Measurements from ENCODE around the gene WDR74.
"Not testable (repeated sequence)": the region's sequence is repeated elsewhere in the genome, so short reads cannot be mapped to it uniquely, and the experiment has no call there.

The WDR74 gene

DNA sequence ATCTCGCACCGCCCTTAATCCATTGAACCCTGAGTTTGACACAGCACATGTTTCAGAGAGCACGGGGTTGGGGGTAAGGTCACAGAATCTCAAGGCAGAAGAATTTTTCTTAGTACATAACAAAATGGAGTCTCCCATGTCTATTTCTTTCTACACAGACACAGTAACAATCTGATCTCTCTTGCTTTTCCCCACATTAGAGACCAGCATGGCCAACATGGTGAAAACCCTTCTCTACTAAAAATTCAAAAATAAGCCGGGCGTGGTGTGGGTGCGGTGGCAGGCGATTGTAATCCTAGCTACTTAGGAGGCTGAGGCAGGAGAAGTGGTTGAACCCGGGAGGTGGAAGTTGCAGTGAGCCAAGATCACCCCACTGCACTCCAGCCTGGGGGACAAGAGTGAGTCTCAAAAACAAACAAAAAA is 19.9 kb upstream of the WDR74 start:
- not testable (repeated sequence) for DNase-seq

- DNase-seq: no peak
These were observed 18.8 kb upstream of the WDR74 start for GRCh38 chr11:62858201-62858600.

- no peak for DNase-seq
These were observed 18.2 kb upstream of the WDR74 start for GRCh38 chr11:62857541-62857982.

DNA sequence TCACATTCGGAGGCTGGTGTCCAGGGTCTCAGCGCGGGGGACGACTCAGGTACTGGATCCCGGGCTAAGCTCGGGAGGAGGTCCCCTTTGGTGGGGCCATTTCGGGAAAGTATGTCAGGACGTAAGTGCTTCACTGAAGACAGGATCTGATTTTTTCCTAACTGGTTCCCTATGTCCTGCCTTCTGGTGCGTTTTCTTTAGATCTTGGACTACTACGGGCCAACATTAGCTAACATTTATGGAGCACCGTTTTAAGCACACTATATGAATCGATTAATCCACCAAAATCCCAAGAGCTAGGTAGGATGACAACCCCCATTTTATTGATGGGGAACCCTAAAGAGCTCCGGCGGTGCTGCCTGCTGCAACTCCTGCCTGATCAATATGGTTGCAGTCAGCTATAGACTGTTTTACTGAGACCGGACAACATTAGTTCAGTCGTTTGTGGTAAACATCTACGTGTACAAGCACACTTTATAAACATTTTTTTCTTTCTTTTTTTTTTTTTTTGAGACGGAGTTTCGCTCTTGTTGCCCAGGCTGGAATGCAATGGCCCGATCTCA is 17.0 kb upstream of the WDR74 start:
- DNase-seq: peak in 1 of 2 donors; percentile 38

- peak; percentile 99 for DNase-seq
These were observed 16.4 kb upstream of the WDR74 start for GRCh38 chr11:62855571-62856332.

- DNase-seq: peak in 1 of 2 donors; percentile 30
These were observed 15.6 kb upstream of the WDR74 start for GRCh38 chr11:62854825-62855570.

DNA sequence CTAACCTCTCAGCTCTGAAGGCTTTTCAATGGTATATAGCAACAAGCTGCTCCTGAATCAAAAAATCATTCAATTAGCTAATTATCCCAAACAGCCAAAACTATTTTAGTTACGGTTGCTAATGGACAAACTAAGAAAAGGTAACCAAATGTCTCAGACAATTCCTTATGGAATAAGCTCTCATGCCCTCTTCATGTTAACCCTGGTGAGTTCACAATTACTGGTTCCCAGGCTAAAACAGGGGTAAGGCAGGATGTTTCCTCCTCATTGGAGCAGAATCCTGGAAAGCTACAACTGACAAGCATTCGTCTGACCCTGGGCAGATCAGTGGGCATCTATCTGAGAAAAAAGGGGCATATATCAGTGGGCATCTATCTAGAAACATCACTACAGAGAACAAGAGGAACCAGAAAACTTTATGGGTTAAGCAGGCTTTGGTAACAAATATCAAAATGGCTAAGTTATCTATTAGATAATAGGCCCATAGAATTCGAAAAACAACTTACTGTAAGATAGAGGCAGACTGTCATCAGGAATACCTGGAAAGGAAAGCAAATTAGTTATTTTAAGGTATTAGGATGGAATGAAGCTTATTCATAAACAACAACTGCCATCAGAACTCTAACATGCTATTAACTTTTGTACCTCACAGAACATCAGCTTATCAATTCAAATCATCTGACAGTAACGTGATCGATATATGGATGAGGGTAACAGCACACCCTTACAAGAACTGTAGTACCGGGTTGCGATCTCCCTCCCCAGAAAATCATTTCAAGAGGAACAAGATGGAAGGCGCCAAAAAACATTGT is 14.8 kb upstream of the WDR74 start:
- no peak for DNase-seq

- peak in 1 of 2 donors; percentile 69 for DNase-seq
These were observed 14.0 kb upstream of the WDR74 start for GRCh38 chr11:62853279-62853965.

GRCh38 chr11:62852523-62853188 is 13.3 kb upstream of the WDR74 start:
- DNase-seq: no peak

- DNase-seq: peak in 1 of 2 donors; percentile 24
These were observed 12.6 kb upstream of the WDR74 start for GRCh38 chr11:62851807-62852522.

DNA sequence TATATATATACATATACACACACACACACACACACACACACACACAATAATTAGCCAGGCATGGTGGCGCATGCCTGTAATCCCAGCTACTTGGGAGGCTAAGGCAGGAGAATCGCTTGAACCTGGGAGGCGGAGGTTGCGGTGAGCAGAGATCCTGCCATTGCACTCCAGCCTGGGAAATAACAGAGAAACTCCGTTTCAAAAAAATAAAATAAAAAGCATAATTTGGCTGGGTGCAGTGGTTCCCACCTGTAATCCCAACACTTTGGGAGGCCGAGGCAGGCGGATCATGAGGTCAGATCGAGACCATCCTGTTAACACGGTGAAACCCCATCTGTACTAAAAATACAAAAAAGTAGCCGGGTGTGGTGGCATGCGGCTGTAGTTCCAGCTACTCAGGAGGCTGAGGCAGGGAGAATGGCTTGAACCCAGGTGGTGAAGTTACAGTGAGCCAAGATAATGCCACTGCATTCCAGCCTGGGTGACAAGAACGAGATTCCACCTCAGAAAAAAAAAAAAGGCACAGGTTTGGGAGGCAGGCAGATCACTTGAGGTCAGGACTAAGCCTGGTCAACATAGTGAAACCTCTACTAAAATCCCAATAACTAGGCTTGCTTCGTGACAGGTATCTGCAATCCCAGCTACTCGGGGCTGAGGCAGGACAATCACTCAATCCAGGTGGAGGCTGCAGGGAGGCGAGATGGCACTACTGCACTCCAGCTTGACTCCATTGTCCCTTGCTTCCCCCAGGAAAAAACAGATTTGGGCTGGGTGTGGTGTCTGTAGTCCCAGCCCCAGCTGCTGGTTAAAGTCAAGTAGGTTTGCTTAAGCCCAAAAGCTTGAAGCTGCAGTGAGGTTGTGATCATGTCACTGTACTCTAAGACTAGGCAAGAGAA is 11.8 kb upstream of the WDR74 start:
- DNase-seq: peak in 1 of 2 donors; percentile 26

DNA sequence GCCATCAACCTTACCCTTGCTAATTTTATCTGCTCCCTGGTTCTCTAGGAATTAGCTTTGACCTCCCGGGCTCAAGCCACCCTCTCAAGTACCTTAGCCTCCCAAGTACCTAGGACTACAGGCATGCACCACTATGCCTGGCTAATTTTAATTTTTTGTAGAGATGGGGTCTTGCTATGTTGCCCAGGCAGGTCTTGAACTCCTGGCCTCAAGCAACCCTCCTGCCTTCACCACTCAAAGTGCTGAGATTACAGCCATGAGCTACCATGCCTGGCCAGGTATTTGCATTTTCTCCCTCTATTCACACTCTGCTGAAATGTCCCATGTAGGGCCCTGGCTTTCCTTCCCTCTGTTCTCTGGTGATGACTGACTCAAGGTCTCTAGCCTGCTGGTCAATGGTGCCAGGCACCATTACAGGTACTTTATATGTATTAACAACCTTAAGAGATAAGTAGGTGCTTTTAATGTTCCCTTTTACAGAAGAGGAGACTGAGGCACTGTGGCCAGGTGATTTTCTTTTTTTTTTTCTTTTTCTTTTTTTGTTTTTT is 8.5 kb upstream of the WDR74 start:
- DNase-seq: no peak

DNA sequence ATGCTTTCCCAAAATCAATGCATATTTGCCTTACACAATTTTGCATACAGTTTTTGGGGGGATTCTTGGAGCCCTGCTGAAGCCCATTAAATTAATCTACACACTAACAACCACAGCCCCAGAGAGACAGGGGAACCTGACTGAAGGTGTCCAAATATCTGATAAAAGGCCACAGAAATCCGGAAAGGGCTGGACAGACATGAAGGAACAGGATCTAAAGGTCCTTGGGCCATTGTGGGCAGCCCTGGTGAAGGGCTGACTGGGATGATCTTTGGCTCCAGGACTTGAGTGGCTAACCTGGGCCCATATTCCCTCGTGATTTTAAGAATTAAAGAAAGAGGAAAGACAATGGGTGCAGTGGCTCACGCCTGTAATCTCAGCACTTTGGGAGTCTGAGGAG is 6.8 kb upstream of the WDR74 start:
- no peak for DNase-seq

DNA sequence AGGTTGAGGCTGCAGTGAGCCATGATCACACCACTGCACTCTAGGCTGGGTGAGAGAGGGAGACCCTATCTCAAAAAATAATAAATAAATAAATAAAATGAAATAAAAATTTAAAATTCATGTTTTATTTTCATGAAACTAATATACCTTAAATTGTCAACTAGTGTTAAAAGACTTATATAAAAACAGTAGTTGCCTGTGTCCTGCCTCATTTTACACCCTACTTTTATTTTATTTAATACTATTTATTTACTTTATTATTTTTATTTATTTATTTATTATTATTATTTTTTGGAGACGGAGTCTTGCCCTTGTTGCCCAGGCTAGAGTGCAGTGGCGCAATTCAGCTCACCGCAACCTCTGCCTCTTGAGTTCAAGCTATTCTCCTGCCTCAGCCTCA is 4.8 kb upstream of the WDR74 start:
- no peak for DNase-seq

DNA sequence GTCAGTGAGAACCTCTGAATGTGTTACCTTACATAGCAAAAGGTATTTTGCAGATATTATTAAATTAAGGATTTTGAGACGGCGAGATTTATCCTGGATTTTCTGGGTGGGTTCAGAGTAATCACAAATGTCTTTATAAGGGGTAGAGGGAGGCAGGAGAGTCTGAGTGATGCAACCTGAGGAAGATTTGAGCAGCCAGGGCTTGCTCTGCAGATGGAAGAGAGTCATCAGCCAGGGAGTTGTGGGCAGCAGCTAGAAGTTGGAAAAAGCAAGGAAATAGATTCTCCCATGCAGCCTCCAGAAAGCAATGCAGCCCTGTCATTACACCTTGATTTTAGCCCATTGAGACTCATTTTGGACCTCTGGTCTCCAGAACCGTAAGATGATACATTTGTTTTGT is 4.1 kb upstream of the WDR74 start:
- DNase-seq: no peak

GRCh38 chr11:62842891-62843290 is 3.5 kb upstream of the WDR74 start:
- DNase-seq: not testable (repeated sequence)

GRCh38 chr11:62842171-62842741 is 2.9 kb upstream of the WDR74 start:
- peak; percentile 38 to 44 for DNase-seq

- peak; percentile 94 to 95 for DNase-seq
These were observed 2.2 kb upstream of the WDR74 start for GRCh38 chr11:62841361-62842170.
